B cell (primary cell): ENCODE measurements around the gene POMT2. TPM values are rescaled to one million over a fixed set of nuclear protein-coding genes. Genes with fewer than 3 reads are reported as not detected.

Experiments
- ATAC-seq: fragments of 200-7000 bp; cut with Tn5 transposase; one replicate; pipeline ENCODE4 v1.10.0; 2021; ENCODE audit warnings: low read depth, mild to moderate bottlenecking, moderate number of reproducible peaks, moderate library complexity
- CTCF ChIA-PET: fragments of 350-600 bp; sonication (Branson Sonifier 250); formaldehyde crosslinking; loops from one replicate; lab custom pipeline; 2021; ENCODE audit warnings: antibody characterized with exemption, inconsistent platforms; lab: Charles Lee
- POLR2A ChIA-PET: fragments of 350-600 bp; sonication (Branson Sonifier 250); formaldehyde crosslinking; loops from one replicate; lab custom pipeline; 2021; ENCODE audit warnings: antibody characterized with exemption; lab: Charles Lee
- DNase-seq: peaks from one replicate; pipeline ENCODE4 v3.0.0; 2013
- H2AFZ ChIP-seq: 2 replicates; pipeline ENCODE4 v1.6.1; 2012; ENCODE audit warnings: mild to moderate bottlenecking, low read depth, low read length; ENCODE audit not compliant: insufficient read depth, poor library complexity, severe bottlenecking
- H3K27ac ChIP-seq, 2 donors: 1 replicate in 1 of 2; 2 replicates in 1 of 2; pipeline ENCODE4 v1.5.1; 2012 to 2013; ENCODE audit warnings: low read length in 2 of 2, mild to moderate bottlenecking in 2 of 2, moderate library complexity in 1 of 2
- H3K27me3 ChIP-seq, 4 experiments: fragments of 200-600 bp in 1 of 4; sonication (generic) in 1 of 4; replicated peaks in 1 of 4; 1 replicate in 2 of 4; 2 replicates in 2 of 4; pipeline versions ENCODE4 v1.6.1 to v1.7.0; 2013 to 2016; ENCODE audit warnings: low read length in 3 of 4, mild to moderate bottlenecking in 2 of 4, mixed read lengths in 1 of 4, moderate library complexity in 1 of 4; ENCODE audit not compliant: insufficient read depth in 4 of 4, control insufficient read depth in 3 of 4; ENCODE audit errors: control extremely low read depth in 1 of 4
- H3K36me3 ChIP-seq, 2 experiments: replicated peaks in 1 of 2; 1 replicate in 1 of 2; 2 replicates in 1 of 2; pipeline versions ENCODE4 v1.6.1 to v1.7.1; 2013; ENCODE audit warnings: low read length in 1 of 2; ENCODE audit not compliant: insufficient read depth in 2 of 2, control insufficient read depth in 1 of 2; ENCODE audit errors: control extremely low read depth in 1 of 2, extremely low read depth in 1 of 2
- H3K4me1 ChIP-seq, 2 donors: fragments of 200-600 bp in 1 of 2; sonication (generic) in 1 of 2; 1 replicate in 1 of 2; 2 replicates in 1 of 2; pipeline versions ENCODE4 v1.5.1 to v1.6.1; 2013 to 2017; ENCODE audit warnings: low read length in 2 of 2; ENCODE audit not compliant: control insufficient read depth in 2 of 2, insufficient read depth in 2 of 2
- H3K4me2 ChIP-seq: replicated peaks from 2 replicates; pipeline ENCODE3; 2012; ENCODE audit warnings: mild to moderate bottlenecking, low read depth, low read length; ENCODE audit not compliant: poor library complexity, severe bottlenecking
- H3K4me3 ChIP-seq, 5 experiments: fragments of 200-600 bp in 1 of 5; sonication (generic) in 1 of 5; 1 replicate in 3 of 5; 2 replicates in 2 of 5; pipeline versions ENCODE4 v1.5.1 to v1.7.0; 2011 to 2016; ENCODE audit warnings: low read length in 4 of 5, mild to moderate bottlenecking in 4 of 5, low read depth in 2 of 5, control low read depth in 1 of 5, moderate library complexity in 1 of 5; ENCODE audit not compliant: insufficient read depth in 1 of 5; ENCODE audit errors: control extremely low read depth in 1 of 5, extremely low read depth in 1 of 5
- H3K79me2 ChIP-seq: fragments of 200-600 bp; sonication (generic); one replicate; pipeline ENCODE4 v1.6.0; 2016; ENCODE audit warnings: low read length; ENCODE audit not compliant: control insufficient read depth, insufficient read depth
- H3K9ac ChIP-seq: fragments of 200-600 bp; sonication (generic); 2 replicates; pipeline ENCODE4 v1.6.1; 2017; ENCODE audit warnings: mild to moderate bottlenecking, low read length, moderate library complexity
- H3K9me3 ChIP-seq, 3 donors: one replicate each; pipeline versions ENCODE4 v1.6.1 to v1.7.1; 2013; ENCODE audit warnings: low read length in 2 of 3; ENCODE audit not compliant: control insufficient read depth in 2 of 3, insufficient read depth in 1 of 3; ENCODE audit errors: control extremely low read depth in 1 of 3
- H4K20me1 ChIP-seq: 2 replicates; pipeline ENCODE4 v1.6.0; 2012; ENCODE audit warnings: mild to moderate bottlenecking, low read length; ENCODE audit not compliant: insufficient read depth, control insufficient read depth, poor library complexity, severe bottlenecking
- H3K27ac Mint-ChIP-seq: one replicate; pipeline ENCODE4 v1.8.0; 2021; ENCODE audit warnings: mixed read lengths
- H3K27me3 Mint-ChIP-seq: one replicate; pipeline ENCODE4 v1.8.0; 2021; ENCODE audit warnings: mixed read lengths
- H3K4me1 Mint-ChIP-seq: one replicate; pipeline ENCODE4 v1.8.0; 2021; ENCODE audit warnings: mixed read lengths
- H3K4me3 Mint-ChIP-seq: one replicate; pipeline ENCODE4 v1.8.0; 2021; ENCODE audit warnings: mixed read lengths
- H3K9me3 Mint-ChIP-seq: one replicate; pipeline ENCODE4 v1.8.0; 2022; ENCODE audit warnings: mixed read lengths; ENCODE audit not compliant: insufficient read depth
- CTCF ChIP-seq: fragments of 200-600 bp; IDR thresholded peaks from one replicate; pipeline ENCODE4 v1.8.0; 2022; ENCODE audit warnings: antibody characterized with exemption, mild to moderate bottlenecking
- EZH2 ChIP-seq: IDR thresholded peaks from 2 replicates; pipeline ENCODE4 v1.6.1; 2012; ENCODE audit warnings: borderline replicate concordance, low read depth, mild to moderate bottlenecking, moderate library complexity, low read length; ENCODE audit not compliant: insufficient read depth, poor library complexity, severe bottlenecking
- WGBS: methylation state at CpG from one replicate; pipeline ENCODE4 v1.1.5; 2013; ENCODE audit warnings: missing lambda C conversion rate; ENCODE audit not compliant: insufficient coverage; 5-methylcytosine and 5-hydroxymethylcytosine counted together
- intact Hi-C: fragments of 100-400 bp; cut with micrococcal nuclease; formaldehyde crosslinking; loops from one replicate; pipeline ENCODE4 v1.10.0; 2022
- polyA plus RNA-seq: library from polyadenylated mRNA; depleted of rRNA; stranded (reverse); fragments of >200 nt; gene quantifications from 2 replicates; pipeline ENCODE4 v1.2.3, GENCODE V29; 2012
- total RNA-seq, 2 donors: library from RNA; stranded (reverse); fragments of 120-200 nt in 1 of 2; gene quantifications; 1 replicate in 1 of 2; 2 replicates in 1 of 2; pipeline versions ENCODE4 v1.2.3 to v1.2.4, GENCODE V29; 2013 to 2022

The POMT2 gene
- total and polyA plus RNA-seq, 2 donors (not counting 1 experiment from before 2014, with no cell fraction given), result 14.3 to 36.6 TPM

GRCh38 chr14:77353469-77354141, 32.9 kb upstream of the POMT2 start:
- ATAC-seq (no peak), DNase-seq (no peak)
- Histone ChIP-seq H3K4me2 (no peak overlapping the region), H3K9me3 (no peaks in the 10 kb centered on the region), H3K27ac (peak overlapping the region in 1 of 2 donors; percentile 32), H3K79me2 (peaks cover 71% of the 10 kb centered on the region), H3K4me3 (no peak overlapping the region), H3K4me1 (no peaks in the 10 kb centered on the region), H2AFZ (no peak overlapping the region), H3K27me3 (no peaks in the 10 kb centered on the region), H4K20me1 (peaks cover 20% of the 10 kb centered on the region), H3K9ac (no peak overlapping the region), H3K36me3 (peaks cover 0 to 21% of the 10 kb centered on the region in 2 experiments)
- no peak for TF ChIP-seq CTCF
- TF ChIP-seq EZH2, result no peak
- Mint-ChIP-seq H3K9me3 (no peaks in the 10 kb centered on the region), H3K4me3 (no peak overlapping the region), H3K4me1 (peaks cover 26% of the 10 kb centered on the region), H3K27me3 (no peaks in the 10 kb centered on the region), H3K27ac (peak overlapping the region; percentile 5)
- CTCF ChIA-PET, result interaction anchor here (1.0 kb wide), 1 partner anchor 37 kb away, joined by 3 read pairs; no protein-coding TSS in a partner anchor
- 91% methylated on average over 5 of the region's 5 CpGs for WGBS
- intact Hi-C loops, result no loop called here
- POLR2A ChIA-PET, result no interaction called here

GRCh38 chr14:77347751-77348150, 27.1 kb upstream of the POMT2 start:
- H4K20me1 ChIP-seq, result no peaks in the 10 kb centered on the region
- Mint-ChIP-seq H3K27ac (peak overlapping the region; percentile 23), H3K4me3 (peak overlapping the region; percentile 13), H3K9me3 (no peaks in the 10 kb centered on the region), H3K27me3 (no peaks in the 10 kb centered on the region), H3K4me1 (peaks cover 23% of the 10 kb centered on the region)
- H3K4me2 ChIP-seq, result peak overlapping the region; percentile 26
- WGBS, result no CpG with 5 or more reads among the region's 3 CpGs
- no peaks in the 10 kb centered on the region for H3K27me3 ChIP-seq
- ATAC-seq (peak; percentile 54), DNase-seq (peak; percentile 40)
- ChIA-PET POLR2A (interaction anchor here (1.6 kb wide), 1 partner anchor 29 kb away, joined by 4 read pairs; the partner anchor contains the start of genes SAMD15 and TMED8), CTCF (no interaction called here)
- no peaks in the 10 kb centered on the region for H3K9me3 ChIP-seq
- H3K36me3 ChIP-seq, result peaks cover 2 to 46% of the 10 kb centered on the region in 2 experiments
- no peak for TF ChIP-seq CTCF
- TF ChIP-seq EZH2, result no peak
- no peak overlapping the region for H2AFZ ChIP-seq
- H3K27ac ChIP-seq, result peak overlapping the region in 1 of 2 donors; percentile 63
- intact Hi-C loops, result no loop called here
- H3K9ac ChIP-seq, result no peak overlapping the region
- H3K4me1 ChIP-seq, result peaks cover 7 to 8% of the 10 kb centered on the region in 2 donors
- H3K79me2 ChIP-seq, result peaks cover 25% of the 10 kb centered on the region
- no peak overlapping the region for H3K4me3 ChIP-seq
